ENCODE results near the gene S1PR4.

GRCh38 chr19:3190921-3191805, 12.6 kb downstream of the S1PR4 start:
- no peak for TF ChIP-seq EZH2 (IDR thresholded peaks at IDR 0.05; ENCODE audit: low read depth, unreplicated experiment)
- TF ChIP-seq ZNF331 (CRISPR knock-in tag; IDR thresholded peaks at IDR 0.05; ENCODE audit: low read depth), result no peak
- TF ChIP-seq, protein P1, sequence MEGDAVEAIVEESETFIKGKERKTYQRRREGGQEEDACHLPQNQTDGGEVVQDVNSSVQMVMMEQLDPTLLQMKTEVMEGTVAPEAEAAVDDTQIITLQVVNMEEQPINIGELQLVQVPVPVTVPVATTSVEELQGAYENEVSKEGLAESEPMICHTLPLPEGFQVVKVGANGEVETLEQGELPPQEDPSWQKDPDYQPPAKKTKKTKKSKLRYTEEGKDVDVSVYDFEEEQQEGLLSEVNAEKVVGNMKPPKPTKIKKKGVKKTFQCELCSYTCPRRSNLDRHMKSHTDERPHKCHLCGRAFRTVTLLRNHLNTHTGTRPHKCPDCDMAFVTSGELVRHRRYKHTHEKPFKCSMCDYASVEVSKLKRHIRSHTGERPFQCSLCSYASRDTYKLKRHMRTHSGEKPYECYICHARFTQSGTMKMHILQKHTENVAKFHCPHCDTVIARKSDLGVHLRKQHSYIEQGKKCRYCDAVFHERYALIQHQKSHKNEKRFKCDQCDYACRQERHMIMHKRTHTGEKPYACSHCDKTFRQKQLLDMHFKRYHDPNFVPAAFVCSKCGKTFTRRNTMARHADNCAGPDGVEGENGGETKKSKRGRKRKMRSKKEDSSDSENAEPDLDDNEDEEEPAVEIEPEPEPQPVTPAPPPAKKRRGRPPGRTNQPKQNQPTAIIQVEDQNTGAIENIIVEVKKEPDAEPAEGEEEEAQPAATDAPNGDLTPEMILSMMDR (conservative IDR thresholded peaks at IDR 0.05; ENCODE audit: low read depth in 2 of 2), result no peak
- TF ChIP-seq EZH2phosphoT487 (IDR thresholded peaks at IDR 0.05; ENCODE audit: unreplicated experiment), result no peak
- no peak for TF ChIP-seq CREB1 (CRISPR knock-in tag; IDR thresholded peaks at IDR 0.05; ENCODE audit: low read depth)

All from GM23338 (cell line).